Ascending aorta (tissue), 2 donors: ENCODE measurements around the gene SH3RF3. TPM values are rescaled to one million over a fixed set of nuclear protein-coding genes. Genes with fewer than 3 reads are reported as not detected.

Experiments used
- DNase-seq, 2 donors: peaks; one replicate each; pipeline ENCODE4 v3.0.0-alpha.2; 2019; ENCODE audit warnings: low spot score in 2 of 2
- H3K27ac ChIP-seq, 2 donors: fragments of 200-600 bp; sonication (generic); one replicate each; pipeline ENCODE4 v1.5.1; 2016 to 2017; ENCODE audit warnings: mild to moderate bottlenecking in 1 of 2
- H3K27me3 ChIP-seq: fragments of 200-600 bp; sonication (generic); one replicate; pipeline ENCODE4 v1.5.1; 2017
- H3K36me3 ChIP-seq, 2 donors: fragments of 200-600 bp; sonication (generic); one replicate each; pipeline ENCODE4 v1.5.1; 2016
- H3K4me1 ChIP-seq, 2 donors: fragments of 200-600 bp; sonication (generic); one replicate each; pipeline ENCODE4 v1.5.1; 2016 to 2017; ENCODE audit warnings: mild to moderate bottlenecking in 1 of 2
- H3K4me3 ChIP-seq, 2 donors: fragments of 200-600 bp; sonication (generic); one replicate each; pipeline ENCODE4 v1.5.1; 2016 to 2017; ENCODE audit warnings: mild to moderate bottlenecking in 1 of 2
- H3K9me3 ChIP-seq, 2 donors: fragments of 200-600 bp; sonication (generic); one replicate each; pipeline ENCODE4 v1.5.1; 2016
- CTCF ChIP-seq, 3 experiments: fragments of 200-600 bp in 2 of 3; fragments of 450-650 bp in 1 of 3; sonication (generic) in 2 of 3; IDR thresholded peaks; one replicate each; pipeline ENCODE4 v1.5.1; 2016 to 2019; ENCODE audit warnings: antibody characterized with exemption in 3 of 3, mild to moderate bottlenecking in 1 of 3, moderate library complexity in 1 of 3
- intact Hi-C: fragments of 100-400 bp; cut with DNase I; formaldehyde crosslinking; loops from one replicate; pipeline ENCODE4 v1.15.1; 2023
- total RNA-seq: library from RNA; depleted of rRNA; stranded (reverse); fragments of >200 nt; gene quantifications from one replicate; pipeline ENCODE4 v1.1.0, GENCODE V29; 2016

SH3RF3 gene
- total RNA-seq, 1 donor from 2014 or later, result 53.5 TPM

GRCh38 chr2:109287413-109287812, 158.4 kb downstream of the SH3RF3 start:
- intact Hi-C loops, result loop anchor here (5.0 kb wide), 1 partner anchor 35 kb away; no protein-coding TSS in a partner anchor
- no peak for DNase-seq
- Histone ChIP-seq H3K36me3 (no peaks in the 10 kb centered on the region), H3K4me3 (no peak overlapping the region), H3K27ac (no peak overlapping the region), H3K4me1 (peaks cover 16 to 45% of the 10 kb centered on the region in 2 donors), H3K9me3 (no peaks in the 10 kb centered on the region), H3K27me3 (no peaks in the 10 kb centered on the region)
- no peak for TF ChIP-seq CTCF (IDR thresholded peaks at IDR 0.05)

GRCh38 chr2:109287838-109288237, 158.8 kb downstream of the SH3RF3 start:
- no peaks in the 10 kb centered on the region for H3K9me3 ChIP-seq
- DNase-seq, result no peak
- TF ChIP-seq CTCF (IDR thresholded peaks at IDR 0.05), result no peak
- no peak overlapping the region for H3K27ac ChIP-seq
- no peaks in the 10 kb centered on the region for H3K36me3 ChIP-seq
- H3K27me3 ChIP-seq, result no peaks in the 10 kb centered on the region
- no peak overlapping the region for H3K4me3 ChIP-seq
- intact Hi-C loops, result loop anchor here (5.0 kb wide), 1 partner anchor 34 kb away; no protein-coding TSS in a partner anchor
- H3K4me1 ChIP-seq, result peaks cover 16 to 45% of the 10 kb centered on the region in 2 donors

DNA sequence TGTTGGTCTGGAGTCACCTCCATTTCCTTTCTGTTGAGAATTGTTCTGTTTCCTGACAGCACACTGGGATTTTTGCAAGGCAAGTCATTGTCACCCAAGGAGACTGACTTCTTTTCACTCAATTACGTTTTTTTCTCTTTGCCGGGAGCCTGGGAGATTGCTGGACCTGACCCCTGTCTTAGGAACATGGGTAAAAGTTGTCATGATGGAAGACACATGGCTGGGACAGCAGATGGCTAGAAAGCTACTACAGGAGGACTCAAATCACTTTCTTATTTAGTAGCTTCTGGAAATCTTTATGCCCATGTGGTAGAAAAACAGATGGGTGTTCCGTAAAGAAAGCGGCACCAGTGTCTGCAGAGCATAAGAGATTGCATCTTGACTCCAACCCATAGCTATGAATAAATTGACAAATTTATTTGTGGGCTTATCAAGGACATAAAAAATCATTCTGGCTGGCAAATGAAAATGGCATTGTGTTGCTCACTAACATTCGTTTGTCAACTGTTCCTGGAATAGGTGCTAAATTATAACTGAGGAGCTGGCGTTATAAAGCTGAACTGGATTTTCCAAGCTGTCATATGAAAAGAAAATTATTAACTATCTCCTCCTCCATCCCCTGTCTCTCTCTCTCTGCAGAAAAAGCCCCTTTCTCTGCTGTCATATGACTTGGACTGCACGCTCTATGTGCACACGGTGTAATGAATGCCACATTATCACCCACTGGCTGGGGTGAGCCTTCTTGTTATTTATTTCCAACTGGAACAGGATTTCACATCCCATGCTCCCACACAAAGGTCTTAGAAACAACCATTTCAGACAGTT, 159.8 kb downstream of the SH3RF3 start:
- no peak overlapping the region for H3K27ac ChIP-seq
- no peaks in the 10 kb centered on the region for H3K36me3 ChIP-seq
- no peak overlapping the region for H3K4me3 ChIP-seq
- no peaks in the 10 kb centered on the region for H3K27me3 ChIP-seq
- no peaks in the 10 kb centered on the region for H3K9me3 ChIP-seq
- intact Hi-C loops, result loop anchor here (5.0 kb wide), 1 partner anchor 34 kb away; no protein-coding TSS in a partner anchor
- no peak for TF ChIP-seq CTCF (IDR thresholded peaks at IDR 0.05)
- no peak for DNase-seq
- peaks cover 14 to 43% of the 10 kb centered on the region in 2 donors for H3K4me1 ChIP-seq

- Histone ChIP-seq H3K27ac (no peak overlapping the region), H3K9me3 (no peaks in the 10 kb centered on the region), H3K27me3 (no peaks in the 10 kb centered on the region), H3K4me1 (peaks cover 8 to 36% of the 10 kb centered on the region in 2 donors), H3K4me3 (no peak overlapping the region), H3K36me3 (no peaks in the 10 kb centered on the region)
- DNase-seq, result no peak
- intact Hi-C loops, result loop anchor here (5.0 kb wide), 1 partner anchor 33 kb away; no protein-coding TSS in a partner anchor
- no peak for TF ChIP-seq CTCF (IDR thresholded peaks at IDR 0.05)
Measured at GRCh38 chr2:109289504-109290222, 160.7 kb downstream of the SH3RF3 start.

DNA sequence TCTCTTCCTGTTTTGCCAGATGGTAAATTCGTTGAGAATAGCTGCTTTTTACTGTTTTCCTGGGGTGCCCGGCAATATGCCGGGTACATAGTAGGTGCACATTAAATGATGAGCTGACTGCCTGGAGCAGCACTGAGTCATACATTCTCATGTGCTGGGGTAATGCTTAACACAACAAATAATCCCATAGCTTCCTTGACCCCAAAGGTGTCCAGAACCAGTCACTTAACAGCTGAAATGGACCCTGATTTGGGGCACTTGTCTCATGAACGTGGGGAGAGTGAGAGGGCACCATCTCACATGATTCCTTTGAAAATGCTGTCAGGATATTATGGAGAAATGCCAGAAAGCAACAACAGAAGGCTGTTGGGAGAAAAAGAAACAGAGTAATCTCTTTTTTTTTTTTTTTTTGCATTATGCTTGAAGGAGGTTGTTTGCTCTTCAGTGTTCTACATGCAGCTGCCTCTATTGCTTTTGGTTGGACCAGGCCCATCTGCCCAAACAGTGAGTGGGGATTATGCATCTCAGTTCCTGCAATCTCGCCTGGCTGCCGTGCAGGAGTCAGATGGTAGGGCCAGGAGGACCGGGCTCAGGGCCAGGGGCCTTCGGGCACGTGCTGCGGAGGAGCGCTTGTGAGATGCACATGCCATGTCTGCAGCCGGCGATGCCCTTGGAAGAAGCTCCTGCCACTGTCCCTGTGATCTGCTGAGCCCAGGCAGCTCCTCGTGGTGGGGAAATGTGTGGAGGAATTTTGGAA, 162.1 kb downstream of the SH3RF3 start:
- DNase-seq, result peak in 1 of 2 donors; percentile 73
- Histone ChIP-seq H3K36me3 (no peaks in the 10 kb centered on the region), H3K4me1 (peaks cover 2 to 24% of the 10 kb centered on the region in 2 donors), H3K4me3 (no peak overlapping the region), H3K27me3 (no peaks in the 10 kb centered on the region), H3K9me3 (no peaks in the 10 kb centered on the region), H3K27ac (peak overlapping the region; percentile 56 to 66)
- intact Hi-C loops, result no loop called here
- no peak for TF ChIP-seq CTCF (IDR thresholded peaks at IDR 0.05)
